IPS DF 19.7 (cell line): Measurements from ENCODE around the gene RABGAP1L.

Experiments
- DNase-seq: peaks from one replicate; pipeline ENCODE4 v3.0.0-alpha.2; 2013; ENCODE audit warnings: low read depth, low spot score

The RABGAP1L gene

GRCh38 chr1:174197088-174197487, 37.8 kb downstream of the RABGAP1L start:
- DNase-seq: no peak

- DNase-seq: no peak
These were observed 38.2 kb downstream of the RABGAP1L start for GRCh38 chr1:174197547-174197946.

GRCh38 chr1:174198202-174198601, 38.9 kb downstream of the RABGAP1L start:
- no peak for DNase-seq

GRCh38 chr1:174200746-174201145, 41.4 kb downstream of the RABGAP1L start:
- no peak for DNase-seq

- DNase-seq: no peak
These were observed 45.5 kb downstream of the RABGAP1L start for GRCh38 chr1:174204697-174205308.

GRCh38 chr1:174206148-174206836, 47.0 kb downstream of the RABGAP1L start:
- DNase-seq: no peak

- no peak for DNase-seq
These were observed 50.2 kb downstream of the RABGAP1L start for GRCh38 chr1:174209347-174210187.

- DNase-seq: no peak
These were observed 52.2 kb downstream of the RABGAP1L start for GRCh38 chr1:174211486-174211885.

- DNase-seq: no peak
These were observed 56.4 kb downstream of the RABGAP1L start for GRCh38 chr1:174215766-174216165.

- DNase-seq: no peak
These were observed 57.9 kb downstream of the RABGAP1L start for GRCh38 chr1:174217248-174217647.

GRCh38 chr1:174217787-174218574, 58.7 kb downstream of the RABGAP1L start:
- DNase-seq: no peak

- DNase-seq: no peak
These were observed 59.7 kb downstream of the RABGAP1L start for GRCh38 chr1:174218983-174219382.

- DNase-seq: no peak
These were observed 60.5 kb downstream of the RABGAP1L start for GRCh38 chr1:174219606-174220370.

GRCh38 chr1:174221681-174222080, 62.4 kb downstream of the RABGAP1L start:
- no peak for DNase-seq

GRCh38 chr1:174222166-174222949, 63.0 kb downstream of the RABGAP1L start:
- no peak for DNase-seq

GRCh38 chr1:174224641-174225040, 65.3 kb downstream of the RABGAP1L start:
- DNase-seq: no peak

- DNase-seq: no peak
These were observed 66.3 kb downstream of the RABGAP1L start for GRCh38 chr1:174225499-174226204.

GRCh38 chr1:174230399-174230798, 71.1 kb downstream of the RABGAP1L start:
- DNase-seq: no peak

- DNase-seq: no peak
These were observed 73.4 kb downstream of the RABGAP1L start for GRCh38 chr1:174232761-174233160.
